Fibroblast of lung (primary cell): ENCODE results near the gene GRB10.

Experiments used
- EZH2 ChIP-seq: IDR thresholded peaks from 2 replicates; pipeline ENCODE4 v1.5.1; 2012; ENCODE audit warnings: low read length, control low read depth, mild to moderate bottlenecking; ENCODE audit errors: missing control alignments
- TF ChIP-seq, protein P1 (sequence below), 2 donors: IDR thresholded peaks in 1 of 2; conservative IDR thresholded peaks in 1 of 2; 1 replicate in 1 of 2; 2 replicates in 1 of 2; pipeline ENCODE4 v1.5.1; 2011 to 2012; ENCODE audit warnings: low read length in 2 of 2, control low read depth in 1 of 2, inconsistent platforms in 1 of 2, low read depth in 1 of 2, mild to moderate bottlenecking in 1 of 2

DNA sequence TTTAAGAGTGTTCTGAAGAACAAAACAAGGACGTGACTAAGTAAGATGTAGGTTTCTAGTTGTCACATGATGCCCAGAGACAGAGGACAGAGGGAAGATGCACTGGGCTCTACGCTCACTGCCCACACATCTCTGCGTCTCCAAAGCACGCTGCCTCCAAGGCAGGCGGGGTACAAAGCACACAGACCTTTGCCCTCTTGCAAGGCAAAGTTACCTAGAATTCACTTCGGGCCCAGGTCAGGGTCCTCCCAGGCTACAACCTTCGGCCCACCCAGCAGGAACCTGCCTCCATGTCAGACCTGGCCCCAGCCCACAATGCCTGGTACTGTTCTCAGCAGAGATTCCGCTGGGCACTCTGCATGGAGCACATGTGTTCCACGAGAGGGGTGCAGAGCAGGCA lies 26.5 kb downstream of the GRB10 start:
- TF ChIP-seq, protein P1, sequence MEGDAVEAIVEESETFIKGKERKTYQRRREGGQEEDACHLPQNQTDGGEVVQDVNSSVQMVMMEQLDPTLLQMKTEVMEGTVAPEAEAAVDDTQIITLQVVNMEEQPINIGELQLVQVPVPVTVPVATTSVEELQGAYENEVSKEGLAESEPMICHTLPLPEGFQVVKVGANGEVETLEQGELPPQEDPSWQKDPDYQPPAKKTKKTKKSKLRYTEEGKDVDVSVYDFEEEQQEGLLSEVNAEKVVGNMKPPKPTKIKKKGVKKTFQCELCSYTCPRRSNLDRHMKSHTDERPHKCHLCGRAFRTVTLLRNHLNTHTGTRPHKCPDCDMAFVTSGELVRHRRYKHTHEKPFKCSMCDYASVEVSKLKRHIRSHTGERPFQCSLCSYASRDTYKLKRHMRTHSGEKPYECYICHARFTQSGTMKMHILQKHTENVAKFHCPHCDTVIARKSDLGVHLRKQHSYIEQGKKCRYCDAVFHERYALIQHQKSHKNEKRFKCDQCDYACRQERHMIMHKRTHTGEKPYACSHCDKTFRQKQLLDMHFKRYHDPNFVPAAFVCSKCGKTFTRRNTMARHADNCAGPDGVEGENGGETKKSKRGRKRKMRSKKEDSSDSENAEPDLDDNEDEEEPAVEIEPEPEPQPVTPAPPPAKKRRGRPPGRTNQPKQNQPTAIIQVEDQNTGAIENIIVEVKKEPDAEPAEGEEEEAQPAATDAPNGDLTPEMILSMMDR (conservative IDR thresholded peaks at IDR 0.05 in 1 of 2, IDR thresholded peaks at IDR 0.05 in 1 of 2; ENCODE audit: low read depth in 1 of 2, low read length in 2 of 2) = no peak
- no peak for TF ChIP-seq EZH2
